HG03565 (cell line): Measurements from ENCODE around the gene RNF166.

Experiments used
- ATAC-seq: cut with Tn5 transposase; IDR thresholded peaks from one replicate; pipeline ENCODE4 v1.9.1; 2021; ENCODE audit warnings: mild to moderate bottlenecking, moderate library complexity; ENCODE audit not compliant: unreplicated experiment

Gene RNF166

DNA sequence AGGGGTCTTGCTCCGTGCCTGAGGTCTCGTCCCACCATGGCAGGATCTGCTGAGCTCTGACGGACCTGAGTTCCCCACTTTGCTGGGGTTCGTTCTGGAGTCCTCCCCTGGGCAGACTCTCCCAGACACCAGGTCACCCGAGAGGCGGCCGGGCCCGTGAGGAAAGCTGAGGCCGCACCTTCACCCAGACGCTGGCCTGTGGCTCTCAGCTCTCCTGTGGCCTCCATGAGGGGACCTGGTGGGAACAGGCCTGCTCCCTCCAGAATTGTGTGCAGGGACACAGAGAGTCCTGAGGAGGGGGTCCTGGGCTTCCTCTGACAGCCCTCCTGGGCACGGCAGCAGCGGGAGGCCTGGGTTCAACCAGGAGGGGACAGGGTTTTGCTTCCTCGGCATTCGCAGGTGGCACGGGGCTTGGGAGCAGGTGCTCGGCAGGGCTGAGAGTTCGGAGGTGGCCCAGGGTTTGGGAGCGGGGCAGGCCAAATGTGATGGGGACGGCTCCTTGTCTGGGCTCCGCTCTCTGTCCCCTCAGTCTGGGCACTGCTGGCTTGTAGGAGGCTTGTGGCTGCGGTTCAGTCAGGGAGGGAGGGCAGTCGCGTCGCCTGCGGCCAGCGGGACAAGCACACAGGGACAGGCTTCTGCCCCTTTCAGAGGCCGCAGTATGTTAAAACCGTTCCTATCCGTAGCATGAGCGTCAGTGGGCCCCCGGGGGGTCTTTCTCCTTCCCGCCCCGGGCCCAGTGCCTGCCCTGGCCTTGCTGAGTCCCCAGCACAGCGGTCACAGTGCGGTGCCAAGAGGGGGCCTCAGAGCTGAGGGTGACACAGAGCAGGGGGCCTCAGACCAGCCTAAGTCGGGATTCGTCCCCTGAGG lies 11.8 kb downstream of the RNF166 start:
- ATAC-seq: no peak

GRCh38 chr16:88693420-88694177 lies 12.6 kb downstream of the RNF166 start:
- no peak for ATAC-seq

GRCh38 chr16:88692861-88693260 lies 13.3 kb downstream of the RNF166 start:
- no peak for ATAC-seq

DNA sequence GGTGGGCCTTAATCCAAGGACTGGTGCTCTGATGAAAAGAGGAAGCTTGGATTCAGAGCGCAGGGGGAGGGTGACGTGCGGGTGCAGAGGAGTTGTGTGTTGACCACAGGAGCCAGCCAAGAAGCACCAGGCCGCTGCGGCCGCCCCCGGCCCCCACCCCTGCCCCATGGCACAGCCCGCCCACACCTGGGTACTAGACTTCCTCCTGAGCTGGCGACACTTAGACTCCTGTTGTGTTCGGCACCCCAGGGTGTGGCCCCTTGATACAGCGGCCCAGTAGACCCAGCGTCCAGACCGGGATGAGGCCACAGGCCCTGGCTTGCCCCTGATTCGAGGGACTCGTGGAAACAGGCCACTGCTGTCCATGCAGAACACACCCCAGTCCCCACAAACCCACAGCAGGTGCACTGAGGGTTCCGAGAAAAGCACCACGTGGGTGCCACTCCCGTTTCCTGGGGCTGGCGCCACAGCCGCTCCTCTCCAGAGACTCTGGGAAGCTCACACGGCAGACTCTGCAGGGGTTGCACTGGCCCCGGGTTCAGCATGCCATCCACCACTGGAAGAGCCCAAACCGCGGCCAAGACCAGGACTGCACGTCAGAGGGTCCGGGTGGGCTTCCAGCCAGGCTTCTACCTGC lies 14.2 kb downstream of the RNF166 start:
- ATAC-seq: no peak

DNA sequence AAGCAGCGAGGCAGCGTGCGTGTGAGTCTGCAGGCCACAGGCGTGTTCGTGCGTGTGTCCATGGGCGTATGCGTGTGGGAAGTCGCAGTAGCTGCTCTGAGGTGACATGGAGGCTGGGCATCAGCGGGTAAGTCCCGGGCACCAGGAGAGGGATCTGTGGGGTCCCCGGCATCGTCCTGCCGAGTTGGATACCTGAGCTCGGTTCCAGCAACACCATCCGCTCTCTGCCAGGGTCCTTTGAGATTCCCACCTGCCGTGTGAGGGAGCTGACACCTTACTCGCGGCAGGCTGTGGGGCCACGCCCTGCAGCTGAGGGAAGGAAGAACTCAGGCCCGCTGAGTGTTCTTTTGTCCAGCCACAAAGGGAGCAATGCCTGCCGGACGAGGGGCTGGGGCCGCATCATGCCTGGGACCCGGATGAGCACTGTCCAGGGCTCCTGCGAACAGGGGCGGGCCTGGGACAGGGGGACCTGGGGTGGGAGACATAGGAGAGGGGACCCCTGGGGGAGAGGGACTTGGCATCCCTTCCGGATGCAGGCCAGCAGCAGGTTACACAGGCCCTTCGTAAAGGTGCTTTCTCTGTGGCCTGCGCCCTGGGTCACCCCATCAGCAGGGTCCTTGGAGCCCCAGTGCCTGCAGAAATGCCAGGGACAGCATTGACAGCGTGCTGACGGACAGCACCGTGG lies 14.9 kb downstream of the RNF166 start:
- no peak for ATAC-seq

DNA sequence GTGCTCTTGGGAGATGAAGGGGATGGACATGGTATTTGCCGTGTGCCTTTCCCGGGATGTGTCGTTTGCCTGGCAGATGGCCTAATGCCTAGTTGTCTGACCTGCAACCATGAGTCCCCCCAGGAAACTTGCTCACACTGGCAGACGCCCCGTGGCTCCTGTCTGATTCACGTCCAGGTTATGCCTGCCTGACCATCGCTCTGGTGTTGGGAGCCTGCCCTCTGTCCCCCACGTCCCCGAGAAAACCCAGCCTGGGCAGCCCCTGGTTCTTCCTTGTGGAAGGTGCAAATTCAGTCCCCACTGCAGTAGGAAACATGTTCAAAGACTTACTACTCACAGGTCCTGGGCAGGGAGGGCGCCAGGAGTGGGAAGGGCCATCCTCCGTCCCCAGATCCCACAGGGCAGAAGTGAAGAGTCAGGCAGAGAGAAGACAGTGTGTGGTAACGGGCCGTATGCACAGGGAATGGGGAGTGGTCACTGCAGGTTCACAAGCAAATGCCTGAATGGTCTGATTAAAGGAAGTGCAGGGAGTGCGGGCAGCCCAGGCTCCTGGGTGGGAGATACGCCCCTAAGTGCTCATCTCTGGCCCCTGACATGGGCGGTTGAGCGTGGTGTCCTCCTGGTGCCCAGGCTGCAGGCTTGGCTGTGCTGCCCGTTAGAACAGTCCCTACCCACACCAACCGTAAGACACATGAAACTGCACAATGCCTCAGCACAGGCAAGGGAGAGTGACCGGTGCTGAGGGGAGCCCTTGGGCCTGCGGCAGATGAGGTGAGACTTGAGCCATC lies 15.7 kb downstream of the RNF166 start:
- no peak for ATAC-seq

DNA sequence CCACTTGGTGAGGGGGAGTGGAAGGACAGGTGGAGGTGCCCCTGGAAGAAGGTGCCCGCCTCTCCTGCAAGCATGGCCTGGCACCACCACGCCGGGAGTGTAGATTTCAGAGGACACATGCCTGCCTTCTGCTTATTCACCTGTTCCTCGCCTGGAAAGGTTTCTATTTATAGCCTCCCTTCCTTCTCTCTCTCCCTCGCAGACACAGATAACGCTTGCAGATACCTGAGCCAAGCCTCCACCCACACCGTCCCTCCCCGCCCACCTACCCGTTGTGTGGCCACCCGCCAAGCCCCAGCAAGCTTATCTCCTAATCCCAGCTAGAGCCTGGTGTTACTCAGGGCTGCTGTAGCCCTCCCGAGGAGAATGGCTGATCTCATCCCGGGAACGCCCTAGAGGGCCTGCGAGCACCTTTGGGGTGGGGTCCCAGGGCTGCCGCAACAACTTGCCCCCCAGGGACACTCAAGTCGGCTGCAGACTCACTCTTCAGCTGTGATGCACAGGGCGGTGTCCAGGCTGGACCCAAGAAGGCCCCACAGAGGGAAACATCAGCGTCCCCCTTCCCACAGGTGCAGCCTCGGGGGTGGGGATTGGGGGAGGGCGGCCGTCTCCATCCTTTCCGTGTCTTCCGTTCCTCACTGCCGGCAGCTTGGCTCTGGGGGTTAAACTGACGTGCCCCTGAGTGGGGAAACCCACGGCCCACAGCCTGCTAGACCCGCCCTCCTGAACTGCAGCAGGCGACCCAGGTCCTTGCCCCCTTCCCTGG lies 18.0 kb downstream of the RNF166 start:
- no peak for ATAC-seq

GRCh38 chr16:88687676-88688012 lies 18.6 kb downstream of the RNF166 start:
- ATAC-seq: no peak

GRCh38 chr16:88687254-88687576 lies 19.0 kb downstream of the RNF166 start:
- ATAC-seq: no peak

DNA sequence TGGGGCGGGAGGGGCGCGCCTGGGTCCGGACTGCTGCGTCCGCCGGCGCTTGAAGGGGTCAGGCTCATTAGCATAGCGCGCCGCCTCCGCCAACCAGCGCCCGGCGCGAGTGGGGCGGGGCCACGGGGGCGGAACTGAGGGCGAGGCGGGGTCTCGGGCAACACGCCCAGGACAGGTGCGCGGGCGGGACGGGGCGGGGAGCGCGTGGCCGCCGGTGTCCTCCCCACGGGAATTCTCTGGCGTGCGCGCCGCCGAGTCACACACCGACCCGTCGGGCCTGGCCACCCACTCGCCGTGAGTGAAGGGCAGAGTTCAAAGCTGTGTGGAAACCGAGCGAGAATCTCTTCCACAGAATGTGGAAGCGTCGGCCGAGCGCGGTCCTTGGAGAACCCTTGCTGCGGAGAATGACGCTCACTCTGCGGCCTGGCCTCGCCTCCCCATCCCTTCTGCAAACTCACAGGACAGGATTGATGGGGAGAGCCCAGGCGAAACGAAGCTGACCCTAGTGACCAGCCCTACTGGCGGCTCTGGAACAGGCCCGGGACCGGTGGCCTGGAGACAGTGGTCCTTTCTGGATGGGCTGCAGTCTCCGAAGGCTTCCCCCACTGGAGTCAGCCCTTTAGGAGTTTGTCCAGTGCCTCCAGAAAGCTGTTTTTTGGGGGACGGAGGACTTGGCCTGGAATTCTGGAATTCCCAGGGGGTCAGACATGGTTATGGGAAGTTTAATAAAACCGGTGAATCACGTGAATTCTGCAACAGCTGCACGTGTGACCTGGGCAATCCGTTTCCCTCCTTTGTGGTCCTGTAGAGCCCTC lies 19.6 kb downstream of the RNF166 start, which contains the start of gene SNAI3:
Gene SNAI3, minus strand, starts transcription at position 69 of the 815 bp plus-strand sequence. CDS start 101 bp downstream, outside the sequence.
- ATAC-seq: peak; percentile 46

- ATAC-seq: peak; percentile 13
Observed at GRCh38 chr16:88686062-88686438, 20.2 kb downstream of the RNF166 start.

DNA sequence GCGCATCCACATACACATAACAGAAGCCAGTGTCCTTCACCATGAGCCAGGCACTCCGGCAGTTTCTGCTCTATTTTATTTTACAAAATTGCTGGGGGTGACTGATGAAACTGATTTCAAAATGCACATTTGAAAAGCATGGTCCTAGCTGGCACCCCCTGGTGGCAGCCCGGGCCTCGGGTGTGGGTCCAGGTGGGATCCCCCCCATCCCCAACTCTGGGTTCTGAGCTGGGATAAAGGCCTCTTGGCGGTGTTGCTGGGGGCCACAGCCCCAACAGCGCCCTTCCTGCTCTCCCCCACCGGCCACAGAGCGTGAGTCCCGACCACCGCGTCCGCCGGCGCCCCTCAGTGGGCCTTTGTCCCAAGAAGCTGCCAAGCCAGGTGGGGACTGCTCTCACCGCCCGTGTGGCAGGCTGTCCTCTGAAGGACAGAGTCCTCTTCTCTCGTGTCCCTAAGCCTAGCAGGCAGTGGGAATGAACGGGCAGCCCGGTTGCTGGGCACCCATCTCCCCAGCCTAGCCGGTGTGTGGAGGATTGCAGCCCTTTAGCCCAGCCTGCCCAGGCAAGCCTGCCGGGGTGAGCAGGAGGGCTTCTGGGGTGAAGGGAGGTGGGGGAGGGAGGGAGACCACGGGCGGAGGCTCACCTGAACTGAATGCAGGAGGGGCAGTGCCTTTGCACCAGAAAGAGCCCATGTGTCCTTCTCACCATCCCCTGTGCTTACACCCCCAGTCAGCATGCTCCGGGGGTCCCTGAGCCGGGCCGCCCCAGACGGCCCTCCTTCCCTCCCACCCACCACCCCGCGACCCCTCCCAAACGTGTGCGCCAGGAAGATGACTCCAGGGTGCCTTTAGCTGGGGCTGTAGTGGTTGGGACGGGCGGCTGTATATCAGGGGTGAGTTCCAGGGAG lies 20.8 kb downstream of the RNF166 start:
- ATAC-seq: no peak

DNA sequence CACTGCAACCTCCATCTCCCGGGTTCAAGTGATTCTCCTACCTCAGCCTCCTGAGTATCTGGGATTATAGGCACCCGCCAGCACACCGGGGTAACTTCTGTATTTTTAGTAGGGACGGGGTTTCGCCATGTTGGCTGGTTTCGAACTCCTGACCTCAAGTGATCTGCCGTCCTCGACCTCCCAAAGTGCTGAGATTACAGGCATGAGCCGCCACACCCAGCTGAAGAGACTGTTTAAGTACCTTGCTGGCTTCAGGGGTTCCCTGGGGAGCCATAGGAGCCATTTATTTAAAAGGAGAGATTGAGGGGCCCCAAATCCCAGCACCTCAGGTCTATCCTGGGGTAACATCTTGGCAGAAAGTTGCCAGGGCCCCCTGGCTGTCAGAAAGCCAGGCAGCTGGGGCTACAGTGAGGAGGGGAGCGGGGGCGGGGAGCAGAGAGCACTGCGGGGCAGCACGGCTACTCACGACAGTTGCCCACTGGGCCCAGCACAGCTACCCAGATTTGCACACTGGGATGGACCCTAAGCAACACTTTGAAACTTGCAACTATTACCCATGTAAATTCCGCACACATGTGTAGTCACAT lies 21.5 kb downstream of the RNF166 start:
- no peak for ATAC-seq

DNA sequence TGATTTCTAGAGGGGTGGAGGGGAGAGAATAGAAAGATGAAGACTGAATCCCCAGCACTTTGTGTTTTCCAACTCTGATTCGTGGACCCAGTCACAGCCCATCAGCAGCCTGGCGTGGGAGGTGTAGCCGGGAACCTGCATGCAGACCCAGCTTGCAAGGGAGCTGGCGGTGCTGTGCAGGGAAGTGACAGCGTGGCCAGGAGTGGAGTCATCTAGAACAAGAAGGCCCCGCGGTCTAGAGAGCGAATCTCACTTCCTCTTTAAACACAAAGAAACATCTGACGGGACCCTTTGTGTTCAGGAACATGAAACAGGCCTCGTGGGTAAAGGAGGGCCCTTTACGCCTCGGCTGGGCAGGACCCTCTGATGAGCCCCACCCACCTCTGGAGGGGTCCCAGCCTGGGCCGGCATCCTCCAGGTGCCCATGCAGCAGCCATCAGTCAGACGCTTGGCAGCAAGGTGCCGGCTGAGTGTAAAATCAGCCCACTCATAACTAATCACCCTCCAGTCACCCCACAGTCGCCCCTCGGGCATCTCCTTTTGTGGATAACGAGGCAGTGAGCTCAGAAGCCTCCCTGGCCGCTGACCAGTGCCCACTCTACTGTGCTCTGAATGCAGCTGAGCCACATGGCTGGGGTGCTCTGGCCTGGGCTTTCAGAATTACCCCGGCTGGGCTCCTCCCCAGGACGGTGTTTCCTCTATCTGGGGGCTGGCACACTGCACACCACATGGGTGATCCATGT lies 24.3 kb downstream of the RNF166 start:
- ATAC-seq: peak; percentile 53

GRCh38 chr16:88681084-88681680 lies 25.0 kb downstream of the RNF166 start:
- ATAC-seq: no peak

GRCh38 chr16:88680554-88681083 lies 25.6 kb downstream of the RNF166 start:
- ATAC-seq: no peak
